Measurements from ENCODE around the gene SPOCK1. TPM values are rescaled to one million over a fixed set of nuclear protein-coding genes. Genes with fewer than 3 reads are reported as not detected.

SPOCK1 gene
- total and polyA plus RNA-seq, 2 experiments from 2014 or later, result 8.2 to 10.5 TPM

- TF ChIP-seq JUNB (IDR thresholded peaks at IDR 0.05; ENCODE audit: unreplicated experiment) (no peak), ZNF331 (CRISPR knock-in tag; IDR thresholded peaks at IDR 0.05; ENCODE audit: low read depth) (no peak), POLR2AphosphoS5 (IDR thresholded peaks at IDR 0.05; ENCODE audit: low read depth) (no peak), EZH2 (IDR thresholded peaks at IDR 0.05; ENCODE audit: low read depth, unreplicated experiment) (no peak), CREB1 (CRISPR knock-in tag; IDR thresholded peaks at IDR 0.05; ENCODE audit: low read depth) (no peak), STAT1 (IDR thresholded peaks at IDR 0.05; ENCODE audit: unreplicated experiment) (no peak), ZNF114 (CRISPR knock-in tag; IDR thresholded peaks at IDR 0.05) (no peak), EZH2phosphoT487 (IDR thresholded peaks at IDR 0.05; ENCODE audit: unreplicated experiment) (no peak), NANOG (IDR thresholded peaks at IDR 0.05; ENCODE audit: borderline replicate concordance) (no peak)
- TF ChIP-seq, protein P1, sequence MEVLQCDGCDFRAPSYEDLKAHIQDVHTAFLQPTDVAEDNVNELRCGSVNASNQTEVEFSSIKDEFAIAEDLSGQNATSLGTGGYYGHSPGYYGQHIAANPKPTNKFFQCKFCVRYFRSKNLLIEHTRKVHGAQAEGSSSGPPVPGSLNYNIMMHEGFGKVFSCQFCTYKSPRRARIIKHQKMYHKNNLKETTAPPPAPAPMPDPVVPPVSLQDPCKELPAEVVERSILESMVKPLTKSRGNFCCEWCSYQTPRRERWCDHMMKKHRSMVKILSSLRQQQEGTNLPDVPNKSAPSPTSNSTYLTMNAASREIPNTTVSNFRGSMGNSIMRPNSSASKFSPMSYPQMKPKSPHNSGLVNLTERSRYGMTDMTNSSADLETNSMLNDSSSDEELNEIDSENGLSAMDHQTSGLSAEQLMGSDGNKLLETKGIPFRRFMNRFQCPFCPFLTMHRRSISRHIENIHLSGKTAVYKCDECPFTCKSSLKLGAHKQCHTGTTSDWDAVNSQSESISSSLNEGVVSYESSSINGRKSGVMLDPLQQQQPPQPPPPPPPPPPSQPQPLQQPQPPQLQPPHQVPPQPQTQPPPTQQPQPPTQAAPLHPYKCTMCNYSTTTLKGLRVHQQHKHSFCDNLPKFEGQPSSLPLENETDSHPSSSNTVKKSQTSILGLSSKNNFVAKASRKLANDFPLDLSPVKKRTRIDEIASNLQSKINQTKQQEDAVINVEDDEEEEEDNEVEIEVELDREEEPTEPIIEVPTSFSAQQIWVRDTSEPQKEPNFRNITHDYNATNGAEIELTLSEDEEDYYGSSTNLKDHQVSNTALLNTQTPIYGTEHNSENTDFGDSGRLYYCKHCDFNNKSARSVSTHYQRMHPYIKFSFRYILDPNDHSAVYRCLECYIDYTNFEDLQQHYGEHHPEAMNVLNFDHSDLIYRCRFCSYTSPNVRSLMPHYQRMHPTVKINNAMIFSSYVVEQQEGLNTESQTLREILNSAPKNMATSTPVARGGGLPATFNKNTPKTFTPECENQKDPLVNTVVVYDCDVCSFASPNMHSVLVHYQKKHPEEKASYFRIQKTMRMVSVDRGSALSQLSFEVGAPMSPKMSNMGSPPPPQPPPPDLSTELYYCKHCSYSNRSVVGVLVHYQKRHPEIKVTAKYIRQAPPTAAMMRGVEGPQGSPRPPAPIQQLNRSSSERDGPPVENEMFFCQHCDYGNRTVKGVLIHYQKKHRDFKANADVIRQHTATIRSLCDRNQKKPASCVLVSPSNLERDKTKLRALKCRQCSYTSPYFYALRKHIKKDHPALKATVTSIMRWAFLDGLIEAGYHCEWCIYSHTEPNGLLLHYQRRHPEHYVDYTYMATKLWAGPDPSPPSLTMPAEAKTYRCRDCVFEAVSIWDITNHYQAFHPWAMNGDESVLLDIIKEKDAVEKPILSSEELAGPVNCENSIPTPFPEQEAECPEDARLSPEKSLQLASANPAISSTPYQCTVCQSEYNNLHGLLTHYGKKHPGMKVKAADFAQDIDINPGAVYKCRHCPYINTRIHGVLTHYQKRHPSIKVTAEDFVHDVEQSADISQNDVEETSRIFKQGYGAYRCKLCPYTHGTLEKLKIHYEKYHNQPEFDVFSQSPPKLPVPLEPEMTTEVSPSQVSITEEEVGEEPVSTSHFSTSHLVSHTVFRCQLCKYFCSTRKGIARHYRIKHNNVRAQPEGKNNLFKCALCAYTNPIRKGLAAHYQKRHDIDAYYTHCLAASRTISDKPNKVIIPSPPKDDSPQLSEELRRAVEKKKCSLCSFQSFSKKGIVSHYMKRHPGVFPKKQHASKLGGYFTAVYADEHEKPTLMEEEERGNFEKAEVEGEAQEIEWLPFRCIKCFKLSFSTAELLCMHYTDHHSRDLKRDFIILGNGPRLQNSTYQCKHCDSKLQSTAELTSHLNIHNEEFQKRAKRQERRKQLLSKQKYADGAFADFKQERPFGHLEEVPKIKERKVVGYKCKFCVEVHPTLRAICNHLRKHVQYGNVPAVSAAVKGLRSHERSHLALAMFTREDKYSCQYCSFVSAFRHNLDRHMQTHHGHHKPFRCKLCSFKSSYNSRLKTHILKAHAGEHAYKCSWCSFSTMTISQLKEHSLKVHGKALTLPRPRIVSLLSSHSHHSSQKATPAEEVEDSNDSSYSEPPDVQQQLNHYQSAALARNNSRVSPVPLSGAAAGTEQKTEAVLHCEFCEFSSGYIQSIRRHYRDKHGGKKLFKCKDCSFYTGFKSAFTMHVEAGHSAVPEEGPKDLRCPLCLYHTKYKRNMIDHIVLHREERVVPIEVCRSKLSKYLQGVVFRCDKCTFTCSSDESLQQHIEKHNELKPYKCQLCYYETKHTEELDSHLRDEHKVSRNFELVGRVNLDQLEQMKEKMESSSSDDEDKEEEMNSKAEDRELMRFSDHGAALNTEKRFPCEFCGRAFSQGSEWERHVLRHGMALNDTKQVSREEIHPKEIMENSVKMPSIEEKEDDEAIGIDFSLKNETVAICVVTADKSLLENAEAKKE (CRISPR knock-in tag; IDR thresholded peaks at IDR 0.05), result no peak
- TF ChIP-seq, protein P2, sequence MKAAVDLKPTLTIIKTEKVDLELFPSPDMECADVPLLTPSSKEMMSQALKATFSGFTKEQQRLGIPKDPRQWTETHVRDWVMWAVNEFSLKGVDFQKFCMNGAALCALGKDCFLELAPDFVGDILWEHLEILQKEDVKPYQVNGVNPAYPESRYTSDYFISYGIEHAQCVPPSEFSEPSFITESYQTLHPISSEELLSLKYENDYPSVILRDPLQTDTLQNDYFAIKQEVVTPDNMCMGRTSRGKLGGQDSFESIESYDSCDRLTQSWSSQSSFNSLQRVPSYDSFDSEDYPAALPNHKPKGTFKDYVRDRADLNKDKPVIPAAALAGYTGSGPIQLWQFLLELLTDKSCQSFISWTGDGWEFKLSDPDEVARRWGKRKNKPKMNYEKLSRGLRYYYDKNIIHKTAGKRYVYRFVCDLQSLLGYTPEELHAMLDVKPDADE (IDR thresholded peaks at IDR 0.05), result no peak
- TF ChIP-seq, protein P3, sequence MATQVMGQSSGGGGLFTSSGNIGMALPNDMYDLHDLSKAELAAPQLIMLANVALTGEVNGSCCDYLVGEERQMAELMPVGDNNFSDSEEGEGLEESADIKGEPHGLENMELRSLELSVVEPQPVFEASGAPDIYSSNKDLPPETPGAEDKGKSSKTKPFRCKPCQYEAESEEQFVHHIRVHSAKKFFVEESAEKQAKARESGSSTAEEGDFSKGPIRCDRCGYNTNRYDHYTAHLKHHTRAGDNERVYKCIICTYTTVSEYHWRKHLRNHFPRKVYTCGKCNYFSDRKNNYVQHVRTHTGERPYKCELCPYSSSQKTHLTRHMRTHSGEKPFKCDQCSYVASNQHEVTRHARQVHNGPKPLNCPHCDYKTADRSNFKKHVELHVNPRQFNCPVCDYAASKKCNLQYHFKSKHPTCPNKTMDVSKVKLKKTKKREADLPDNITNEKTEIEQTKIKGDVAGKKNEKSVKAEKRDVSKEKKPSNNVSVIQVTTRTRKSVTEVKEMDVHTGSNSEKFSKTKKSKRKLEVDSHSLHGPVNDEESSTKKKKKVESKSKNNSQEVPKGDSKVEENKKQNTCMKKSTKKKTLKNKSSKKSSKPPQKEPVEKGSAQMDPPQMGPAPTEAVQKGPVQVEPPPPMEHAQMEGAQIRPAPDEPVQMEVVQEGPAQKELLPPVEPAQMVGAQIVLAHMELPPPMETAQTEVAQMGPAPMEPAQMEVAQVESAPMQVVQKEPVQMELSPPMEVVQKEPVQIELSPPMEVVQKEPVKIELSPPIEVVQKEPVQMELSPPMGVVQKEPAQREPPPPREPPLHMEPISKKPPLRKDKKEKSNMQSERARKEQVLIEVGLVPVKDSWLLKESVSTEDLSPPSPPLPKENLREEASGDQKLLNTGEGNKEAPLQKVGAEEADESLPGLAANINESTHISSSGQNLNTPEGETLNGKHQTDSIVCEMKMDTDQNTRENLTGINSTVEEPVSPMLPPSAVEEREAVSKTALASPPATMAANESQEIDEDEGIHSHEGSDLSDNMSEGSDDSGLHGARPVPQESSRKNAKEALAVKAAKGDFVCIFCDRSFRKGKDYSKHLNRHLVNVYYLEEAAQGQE (IDR thresholded peaks at IDR 0.05; ENCODE audit: unreplicated experiment), result no peak
- TF ChIP-seq, protein P4, sequence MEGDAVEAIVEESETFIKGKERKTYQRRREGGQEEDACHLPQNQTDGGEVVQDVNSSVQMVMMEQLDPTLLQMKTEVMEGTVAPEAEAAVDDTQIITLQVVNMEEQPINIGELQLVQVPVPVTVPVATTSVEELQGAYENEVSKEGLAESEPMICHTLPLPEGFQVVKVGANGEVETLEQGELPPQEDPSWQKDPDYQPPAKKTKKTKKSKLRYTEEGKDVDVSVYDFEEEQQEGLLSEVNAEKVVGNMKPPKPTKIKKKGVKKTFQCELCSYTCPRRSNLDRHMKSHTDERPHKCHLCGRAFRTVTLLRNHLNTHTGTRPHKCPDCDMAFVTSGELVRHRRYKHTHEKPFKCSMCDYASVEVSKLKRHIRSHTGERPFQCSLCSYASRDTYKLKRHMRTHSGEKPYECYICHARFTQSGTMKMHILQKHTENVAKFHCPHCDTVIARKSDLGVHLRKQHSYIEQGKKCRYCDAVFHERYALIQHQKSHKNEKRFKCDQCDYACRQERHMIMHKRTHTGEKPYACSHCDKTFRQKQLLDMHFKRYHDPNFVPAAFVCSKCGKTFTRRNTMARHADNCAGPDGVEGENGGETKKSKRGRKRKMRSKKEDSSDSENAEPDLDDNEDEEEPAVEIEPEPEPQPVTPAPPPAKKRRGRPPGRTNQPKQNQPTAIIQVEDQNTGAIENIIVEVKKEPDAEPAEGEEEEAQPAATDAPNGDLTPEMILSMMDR (conservative IDR thresholded peaks at IDR 0.05; ENCODE audit: low read depth in 2 of 2), result no peak
- H3K36me3 Mint-ChIP-seq (ENCODE audit: low read depth), result no peaks in the 10 kb centered on the region
- Histone ChIP-seq H3K4me2 (no peak overlapping the region), H2AFZ (no peak overlapping the region), H3K79me2 (replicated peaks; ENCODE audit: insufficient read depth) (no peaks in the 10 kb centered on the region), H3K9me2 (ENCODE audit: insufficient read depth) (peaks cover 7% of the 10 kb centered on the region; the same call in 1 of the 2 replicates), H3K27ac (ENCODE audit: low read depth) (no peak overlapping the region), H3K27me3 (ENCODE audit: insufficient read depth) (no peaks in the 10 kb centered on the region), H3K4me1 (ENCODE audit: insufficient read depth) (no peaks in the 10 kb centered on the region), H4K20me1 (replicated peaks; ENCODE audit: insufficient read depth) (no peaks in the 10 kb centered on the region; the same call in none of the 2 replicates), H3K36me3 (ENCODE audit: insufficient read depth) (no peaks in the 10 kb centered on the region), H3K4me3 (no peak overlapping the region), H3F3A (replicated peaks; ENCODE audit: low read depth) (no peaks in the 10 kb centered on the region)
- H3K27ac Mint-ChIP-seq, result no peak overlapping the region
- no peaks in the 10 kb centered on the region for H3K9me3 Mint-ChIP-seq
- H3K4me3 Mint-ChIP-seq, result no peak overlapping the region
- DNase-seq (ENCODE audit: low spot score) (no peak), ATAC-seq (no peak; the same call in 1 of the 3 replicates)
- H3K27me3 Mint-ChIP-seq (ENCODE audit: insufficient read depth, low read depth, poor library complexity), result peaks cover 6% of the 10 kb centered on the region
- peaks cover 7% of the 10 kb centered on the region; the same call in 2 of the 3 replicates for H3K4me1 Mint-ChIP-seq
Measured at GRCh38 chr5:137462265-137462590, 36.9 kb downstream of the SPOCK1 start.

Data from GM23338 (cell line).